BLaER1 (cell line): ENCODE data around the gene TM2D1.
"Not testable (repeated sequence)": the region's sequence is repeated elsewhere in the genome, so short reads cannot be mapped to it uniquely, and the experiment has no call there.

Experiments
- H3K27ac ChIP-seq: shearing (Covaris generic); formaldehyde crosslinking; 2 replicates; pipeline ENCODE4 v1.8.1; 2022
- H3K27me3 ChIP-seq: shearing (Covaris generic); formaldehyde crosslinking; 2 replicates; pipeline ENCODE4 v1.8.1; 2022
- H3K36me3 ChIP-seq: shearing (Covaris generic); formaldehyde crosslinking; 2 replicates; pipeline ENCODE4 v1.8.1; 2022
- H3K4me1 ChIP-seq: shearing (Covaris generic); formaldehyde crosslinking; 2 replicates; pipeline ENCODE4 v1.8.1; 2022
- H3K4me2 ChIP-seq: shearing (Covaris generic); formaldehyde crosslinking; 2 replicates; pipeline ENCODE4 v1.8.1; 2022
- H3K4me3 ChIP-seq: shearing (Covaris generic); formaldehyde crosslinking; 2 replicates; pipeline ENCODE4 v1.8.1; 2022
- H3K9ac ChIP-seq: shearing (Covaris generic); formaldehyde crosslinking; 2 replicates; pipeline ENCODE4 v1.8.1; 2022
- H3K9me3 ChIP-seq: shearing (Covaris generic); formaldehyde crosslinking; 2 replicates; pipeline ENCODE4 v1.8.1; 2022
- H4K20me1 ChIP-seq: shearing (Covaris generic); formaldehyde crosslinking; 2 replicates; pipeline ENCODE4 v1.8.1; 2022
- Cebpa-rat ChIP-seq: shearing (Covaris generic); IDR thresholded peaks from 2 replicates; pipeline ENCODE4 v1.8.1; 2022

TM2D1 gene

GRCh38 chr1:61711969-61712368 lies 13.0 kb downstream of the TM2D1 start:
- no peak for TF ChIP-seq Cebpa-rat
- H3K4me2 ChIP-seq: no peak overlapping the region
- H3K9me3 ChIP-seq: no peaks in the 10 kb centered on the region

GRCh38 chr1:61711257-61711656 lies 13.7 kb downstream of the TM2D1 start:
- not testable (repeated sequence) for H3K27me3 ChIP-seq, H3K27ac ChIP-seq, H3K4me3 ChIP-seq, H3K4me1 ChIP-seq, H3K9ac ChIP-seq, H3K4me2 ChIP-seq, H3K9me3 ChIP-seq
- H3K36me3 ChIP-seq: peaks cover 75% of the 10 kb centered on the region
- H4K20me1 ChIP-seq: peaks cover 28% of the 10 kb centered on the region

More at GRCh38 chr1:61711969-61712368, 13.0 kb downstream of the TM2D1 start:
- no peak overlapping the region for H3K4me3 ChIP-seq
- H3K27me3 ChIP-seq: no peaks in the 10 kb centered on the region
- H4K20me1 ChIP-seq: peaks cover 29% of the 10 kb centered on the region
- no peak overlapping the region for H3K27ac ChIP-seq
- H3K36me3 ChIP-seq: peaks cover 68% of the 10 kb centered on the region
- H3K4me1 ChIP-seq: peaks cover 1% of the 10 kb centered on the region
- H3K9ac ChIP-seq: no peak overlapping the region

GRCh38 chr1:61709908-61710289 lies 15.0 kb downstream of the TM2D1 start:
- Histone ChIP-seq H3K4me2 (no peak overlapping the region), H3K27me3 (no peaks in the 10 kb centered on the region), H3K9me3 (no peaks in the 10 kb centered on the region), H3K9ac (no peak overlapping the region), H3K36me3 (peaks cover 78% of the 10 kb centered on the region), H3K4me1 (no peaks in the 10 kb centered on the region), H4K20me1 (peaks cover 28% of the 10 kb centered on the region), H3K4me3 (no peak overlapping the region), H3K27ac (no peak overlapping the region)
- no peak for TF ChIP-seq Cebpa-rat

- Histone ChIP-seq H3K36me3 (peaks cover 80% of the 10 kb centered on the region), H4K20me1 (peaks cover 28% of the 10 kb centered on the region), H3K4me3 (no peak overlapping the region), H3K4me2 (no peak overlapping the region), H3K9ac (no peak overlapping the region), H3K9me3 (no peaks in the 10 kb centered on the region), H3K4me1 (no peaks in the 10 kb centered on the region), H3K27me3 (no peaks in the 10 kb centered on the region), H3K27ac (no peak overlapping the region)
- TF ChIP-seq Cebpa-rat: no peak
Measured at GRCh38 chr1:61708953-61709907, 15.7 kb downstream of the TM2D1 start.

- TF ChIP-seq Cebpa-rat: no peak
Measured at GRCh38 chr1:61699911-61700851, 24.8 kb downstream of the TM2D1 start.

GRCh38 chr1:61692155-61692800 lies 32.7 kb downstream of the TM2D1 start:
- H3K27ac ChIP-seq: no peak overlapping the region
- H3K9ac ChIP-seq: no peak overlapping the region
- TF ChIP-seq Cebpa-rat: no peak
- H3K27me3 ChIP-seq: no peaks in the 10 kb centered on the region
- H3K4me3 ChIP-seq: no peak overlapping the region
- no peaks in the 10 kb centered on the region for H3K9me3 ChIP-seq
- no peak overlapping the region for H3K4me2 ChIP-seq
- H4K20me1 ChIP-seq: no peaks in the 10 kb centered on the region
- peaks cover 52% of the 10 kb centered on the region for H3K36me3 ChIP-seq
- no peaks in the 10 kb centered on the region for H3K4me1 ChIP-seq

More at GRCh38 chr1:61699911-61700851, 24.8 kb downstream of the TM2D1 start:
- Histone ChIP-seq H3K9me3 (no peaks in the 10 kb centered on the region), H3K4me3 (no peak overlapping the region), H3K4me2 (no peak overlapping the region), H3K9ac (no peak overlapping the region), H3K36me3 (peaks cover 89% of the 10 kb centered on the region), H3K27ac (no peak overlapping the region), H3K27me3 (no peaks in the 10 kb centered on the region), H4K20me1 (0 out of 2 replicates have a peak, but pooled peaks cover 6% of the 10 kb centered on the region), H3K4me1 (no peaks in the 10 kb centered on the region)

- Histone ChIP-seq H3K9me3 (no peaks in the 10 kb centered on the region), H3K27ac (no peak overlapping the region), H4K20me1 (no peaks in the 10 kb centered on the region), H3K36me3 (peaks cover 58% of the 10 kb centered on the region), H3K4me1 (no peaks in the 10 kb centered on the region), H3K4me2 (no peak overlapping the region), H3K27me3 (no peaks in the 10 kb centered on the region), H3K4me3 (no peak overlapping the region), H3K9ac (no peak overlapping the region)
- TF ChIP-seq Cebpa-rat: no peak
Measured at GRCh38 chr1:61687901-61688300, 37.0 kb downstream of the TM2D1 start.

- Histone ChIP-seq H3K4me3 (no peak overlapping the region), H3K4me2 (no peak overlapping the region), H3K4me1 (no peaks in the 10 kb centered on the region), H3K9ac (no peak overlapping the region), H3K36me3 (peaks cover 63% of the 10 kb centered on the region), H3K9me3 (no peaks in the 10 kb centered on the region), H4K20me1 (no peaks in the 10 kb centered on the region), H3K27ac (no peak overlapping the region), H3K27me3 (no peaks in the 10 kb centered on the region)
- TF ChIP-seq Cebpa-rat: no peak
Measured at GRCh38 chr1:61682891-61683290, 42.0 kb downstream of the TM2D1 start.

GRCh38 chr1:61680500-61680899 lies 44.4 kb downstream of the TM2D1 start:
- Histone ChIP-seq H3K9me3 (no peaks in the 10 kb centered on the region), H4K20me1 (no peaks in the 10 kb centered on the region), H3K9ac (no peak overlapping the region), H3K27me3 (no peaks in the 10 kb centered on the region), H3K36me3 (peaks cover 45% of the 10 kb centered on the region), H3K4me1 (no peaks in the 10 kb centered on the region), H3K4me2 (no peak overlapping the region), H3K27ac (no peak overlapping the region), H3K4me3 (no peak overlapping the region)
- no peak for TF ChIP-seq Cebpa-rat

GRCh38 chr1:61676881-61677280 lies 48.1 kb downstream of the TM2D1 start:
- H3K27ac ChIP-seq, H3K9ac ChIP-seq, H3K4me2 ChIP-seq, H3K4me1 ChIP-seq, H3K27me3 ChIP-seq, H3K9me3 ChIP-seq, H4K20me1 ChIP-seq, H3K4me3 ChIP-seq: not testable (repeated sequence)
- H3K36me3 ChIP-seq: peaks cover 21% of the 10 kb centered on the region
